ENCODE data around the gene PFN3.

DNA sequence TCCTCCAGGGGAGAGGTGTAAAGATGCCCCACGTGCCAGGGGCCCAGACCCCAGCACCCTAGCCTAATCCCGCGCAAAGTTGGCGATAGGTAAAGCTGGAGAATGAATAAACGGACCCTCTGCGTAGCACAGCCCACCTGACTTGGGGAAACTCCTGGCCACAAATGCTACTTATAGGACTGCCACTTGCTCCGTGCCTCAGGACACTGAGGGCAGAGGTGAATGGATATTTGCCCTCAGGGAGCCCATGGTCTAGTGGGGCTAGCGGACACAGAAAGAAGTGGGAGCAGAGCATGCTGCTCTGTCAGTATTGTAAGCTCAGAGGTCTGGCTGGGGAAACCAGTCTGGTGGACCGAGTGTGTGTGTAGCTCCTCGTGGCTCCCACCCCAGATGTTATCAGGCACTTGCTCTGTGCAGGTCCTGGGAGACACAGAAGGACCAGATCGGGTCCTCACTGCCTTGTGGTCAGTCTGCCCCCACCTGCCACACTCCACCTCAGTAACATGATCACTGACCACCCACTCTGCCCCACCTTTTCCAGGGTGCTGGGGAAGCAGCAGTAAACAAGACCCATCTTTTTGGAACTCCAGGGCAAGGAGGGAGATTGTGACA lies 26.9 kb upstream of the PFN3 start:
- TF ChIP-seq EP300 (IDR thresholded peaks at IDR 0.05; ENCODE audit: borderline replicate concordance) (no peak), CEBPB (IDR thresholded peaks at IDR 0.05) (no peak)
